HCT116 (cell line): ENCODE measurements around the gene DCTN3. TPM values are rescaled to one million over a fixed set of nuclear protein-coding genes. Genes with fewer than 3 reads are reported as not detected.
A peak's percentile ranks its signal among the peaks of the same experiment; 100 is the strongest.

Experiments
- ATAC-seq: fragments of 200-7000 bp; cut with Tn5 transposase; 2 replicates; pipeline ENCODE4 v1.9.1; 2020; ENCODE audit warnings: mild to moderate bottlenecking, moderate library complexity
- BruUV-seq: library from RNA; stranded (reverse); fragments of 400-500 nt; replicated peaks from 2 replicates; lab custom pipeline; 2021; lab: Mats Ljungman, UMichigan
- CTCF ChIA-PET: fragments of 300-600 bp; sonication (Branson Sonifier 250); formaldehyde crosslinking; loops from one replicate; lab custom pipeline; 2021; ENCODE audit warnings: antibody characterized with exemption; lab: Charles Lee
- POLR2A ChIA-PET: fragments of 300-600, 350-600 bp; sonication (Branson Sonifier 250); formaldehyde crosslinking; loops from one replicate; lab custom pipeline; 2021; ENCODE audit warnings: antibody characterized with exemption; lab: Charles Lee
- RAD21 ChIA-PET, 2 experiments: fragments of 300-600 bp; sonication (Branson Sonifier 250); formaldehyde crosslinking; loops; one replicate each; lab custom pipeline; 2023; ENCODE audit warnings: low total read pairs in 2 of 2; ENCODE audit not compliant: uncharacterized antibody in 2 of 2, unreplicated experiment in 2 of 2, low non-redundant PET in 1 of 2; lab: Charles Lee
- DNase-seq: peaks from one replicate; pipeline ENCODE4 v3.0.0-alpha.2; 2010; ENCODE audit warnings: low read depth, low spot score
- H2AFZ ChIP-seq: fragments of 200-600 bp; shearing (Covaris generic), sonication (generic); 2 replicates; pipeline ENCODE4 v1.6.1; 2017; ENCODE audit warnings: low read depth, mixed run types, mixed read lengths, antibody characterized with exemption, low read length; ENCODE audit not compliant: poor library complexity, severe bottlenecking
- H3K27ac ChIP-seq: 2 replicates; pipeline ENCODE4 v1.5.1; 2012; ENCODE audit warnings: low read depth, low read length
- H3K27me3 ChIP-seq: fragments of 200-600 bp; sonication (generic); 2 replicates; pipeline ENCODE4 v1.6.1; 2016; ENCODE audit warnings: mixed run types, low read length, mixed read lengths; ENCODE audit not compliant: insufficient read depth
- H3K36me3 ChIP-seq, 2 experiments: fragments of 200-500 bp in 1 of 2; fragments of 200-600 bp in 1 of 2; sonication (Bioruptor generic) in 1 of 2; sonication (generic) in 1 of 2; 2 replicates each; pipeline versions ENCODE4 v1.5.1 to v1.6.1; 2014 to 2016; ENCODE audit warnings: low read length in 2 of 2, inconsistent platforms in 1 of 2, mixed read lengths in 1 of 2, mixed run types in 1 of 2; ENCODE audit not compliant: insufficient read depth in 2 of 2, control insufficient read depth in 1 of 2
- H3K4me1 ChIP-seq, 2 experiments: fragments of 200-600 bp in 1 of 2; sonication (generic) in 1 of 2; 2 replicates each; pipeline versions ENCODE4 v1.5.1 to v1.6.1; 2012 to 2017; ENCODE audit warnings: low read length in 2 of 2, inconsistent platforms in 1 of 2, mild to moderate bottlenecking in 1 of 2, mixed read lengths in 1 of 2, mixed run types in 1 of 2, moderate library complexity in 1 of 2; ENCODE audit not compliant: insufficient read depth in 2 of 2, control insufficient read depth in 1 of 2
- H3K4me2 ChIP-seq: fragments of 200-600 bp; sonication (generic); 2 replicates; pipeline ENCODE4 v1.6.1; 2017; ENCODE audit warnings: mixed run types, low read length, mixed read lengths
- H3K4me3 ChIP-seq, 2 experiments: fragments of 200-600 bp in 1 of 2; sonication (generic) in 1 of 2; replicated peaks in 1 of 2; 2 replicates each; pipeline ENCODE4 v1.5.1; 2011 to 2016; ENCODE audit warnings: low read length in 2 of 2, control low read depth in 1 of 2, low read depth in 1 of 2, mild to moderate bottlenecking in 1 of 2, mixed read lengths in 1 of 2, mixed run types in 1 of 2
- H3K79me2 ChIP-seq: fragments of 200-600 bp; sonication (generic); 2 replicates; pipeline ENCODE4 v1.6.1; 2017; ENCODE audit warnings: mild to moderate bottlenecking, mixed run types, low read length, moderate library complexity, mixed read lengths; ENCODE audit not compliant: insufficient read depth
- H3K9ac ChIP-seq: fragments of 200-600 bp; sonication (generic); 2 replicates; pipeline ENCODE4 v1.6.1; 2016; ENCODE audit warnings: low read length, mixed read lengths
- H3K9me2 ChIP-seq: fragments of 200-600 bp; sonication (generic), shearing (Covaris generic); 2 replicates; pipeline ENCODE4 v1.6.1; 2017; ENCODE audit warnings: mixed run types, mild to moderate bottlenecking, moderate library complexity; ENCODE audit not compliant: insufficient read depth
- H3K9me3 ChIP-seq, 2 experiments: fragments of 200-500 bp in 1 of 2; fragments of 200-600 bp in 1 of 2; sonication (Bioruptor generic) in 1 of 2; sonication (generic) in 1 of 2; 2 replicates each; pipeline ENCODE4 v1.6.1; 2014 to 2017; ENCODE audit warnings: low read length in 2 of 2, mixed read lengths in 2 of 2, inconsistent platforms in 1 of 2, low read depth in 1 of 2, mild to moderate bottlenecking in 1 of 2, mixed run types in 1 of 2, moderate library complexity in 1 of 2; ENCODE audit not compliant: control insufficient read depth in 1 of 2, insufficient read depth in 1 of 2
- H4K20me1 ChIP-seq: fragments of 200-600 bp; sonication (generic), shearing (Covaris generic); 2 replicates; pipeline ENCODE4 v1.6.1; 2017; ENCODE audit warnings: mixed run types, mild to moderate bottlenecking, moderate library complexity; ENCODE audit not compliant: insufficient read depth
- CBX3 ChIP-seq: IDR thresholded peaks from 2 replicates; pipeline ENCODE4 v1.6.1; 2012; ENCODE audit warnings: low read depth
- EGR1 ChIP-seq: IDR thresholded peaks from 2 replicates; pipeline ENCODE4 v1.6.1; 2012; ENCODE audit warnings: low read depth
- ELF1 ChIP-seq: IDR thresholded peaks from 2 replicates; pipeline ENCODE4 v1.6.1; 2012; ENCODE audit warnings: low read depth, borderline replicate concordance
- EZH2 ChIP-seq: fragments of 200-600 bp; sonication (generic); IDR thresholded peaks from 2 replicates; pipeline ENCODE4 v1.6.1; 2017; ENCODE audit warnings: antibody characterized with exemption, mixed run types
- MAX ChIP-seq: IDR thresholded peaks from 2 replicates; pipeline ENCODE4 v1.6.1; 2012
- POLR2A ChIP-seq: IDR thresholded peaks from 2 replicates; pipeline ENCODE4 v1.7.0; 2011; ENCODE audit warnings: borderline replicate concordance; ENCODE audit not compliant: insufficient read depth, insufficient read length; ENCODE audit errors: extremely low read depth
- POLR2AphosphoS5 ChIP-seq: IDR thresholded peaks from 2 replicates; pipeline ENCODE4 v1.6.1; 2011; ENCODE audit warnings: mild to moderate bottlenecking, low read depth, low read length, moderate library complexity
- RAD21 ChIP-seq: IDR thresholded peaks from 2 replicates; pipeline ENCODE4 v1.6.1; 2012; ENCODE audit warnings: low read depth, mild to moderate bottlenecking
- SRF ChIP-seq: IDR thresholded peaks from 2 replicates; pipeline ENCODE4 v1.6.1; 2012; ENCODE audit warnings: low read depth
- TCF7L2 ChIP-seq: IDR thresholded peaks from 2 replicates; pipeline ENCODE4 v1.7.0; 2011; ENCODE audit warnings: borderline replicate concordance, inconsistent platforms; ENCODE audit not compliant: insufficient read depth, insufficient read length; ENCODE audit errors: extremely low read depth
- YY1 ChIP-seq: IDR thresholded peaks from 2 replicates; pipeline ENCODE4 v1.6.1; 2011; ENCODE audit warnings: low read length, low read depth, moderate library complexity, mild to moderate bottlenecking; ENCODE audit not compliant: insufficient replicate concordance; ENCODE audit errors: extremely low read depth
- ZFX ChIP-seq: fragments of 450-650 bp; IDR thresholded peaks from 2 replicates; pipeline ENCODE4 v1.6.1; 2017
- intact Hi-C: fragments of 100-400 bp; cut with micrococcal nuclease; formaldehyde crosslinking; loops from 2 replicates; pipeline ENCODE4 v1.10.0; 2022
- total RNA-seq: library from RNA; stranded (reverse); gene quantifications from one replicate; pipeline ENCODE4 v1.2.1, GENCODE V29; 2021; ENCODE audit not compliant: unreplicated experiment

DCTN3 gene
- total RNA-seq, 1 experiment from 2014 or later: 64.0 TPM

GRCh38 chr9:34576597-34577399, 43.5 kb downstream of the DCTN3 start:
- Histone ChIP-seq H3K27ac (no peak overlapping the region), H3K9me2 (no peaks in the 10 kb centered on the region), H3K79me2 (no peaks in the 10 kb centered on the region), H3K9me3 (no peaks in the 10 kb centered on the region), H3K4me2 (no peak overlapping the region), H4K20me1 (no peaks in the 10 kb centered on the region), H3K9ac (no peak overlapping the region), H3K36me3 (no peaks in the 10 kb centered on the region)
- intact Hi-C loops: no loop called here
- CTCF ChIA-PET: no interaction called here
- BruUV-seq: no TSS peak
- no peak for DNase-seq
- RAD21 ChIA-PET: no interaction called here
- POLR2A ChIA-PET: no interaction called here
- ATAC-seq: peak; percentile 32; the same call in 1 of the 2 replicates
- TF ChIP-seq TCF7L2 (no peak), MAX (no peak), ELF1 (no peak), RAD21 (no peak), YY1 (no peak), EZH2 (no peak), EGR1 (no peak), ZFX (no peak), SRF (no peak), CBX3 (no peak), POLR2AphosphoS5 (no peak), POLR2A (no peak)
- TF ChIP-seq, all 23 proteins: peak for 0
- Histone ChIP-seq H2AFZ (no peak overlapping the region), H3K4me3 (no peak overlapping the region), H3K27me3 (no peaks in the 10 kb centered on the region), H3K4me1 (no peaks in the 10 kb centered on the region; a peak in 1 of 4 replicates)
